Neural progenitor cell (in vitro differentiated cells): ENCODE results near the gene PUDP. TPM values are rescaled to one million over a fixed set of nuclear protein-coding genes. Genes with fewer than 3 reads are reported as not detected.

Source experiments
- DNase-seq: peaks from one replicate; pipeline ENCODE4 v3.0.0-alpha.2; 2016; ENCODE audit warnings: low spot score
- H2AFZ ChIP-seq: fragments of 200-600 bp; sonication (generic); replicated peaks from 2 replicates; pipeline ENCODE4 v1.6.1; 2016; ENCODE audit warnings: antibody characterized with exemption
- H3F3A ChIP-seq: fragments of 200-600 bp; sonication (generic); 2 replicates; pipeline ENCODE4 v1.6.1; 2016; ENCODE audit warnings: antibody characterized with exemption, low read depth
- H3K27ac ChIP-seq: fragments of 200-600 bp; sonication (generic); 2 replicates; pipeline ENCODE4 v1.5.1; 2016; ENCODE audit warnings: mild to moderate bottlenecking
- H3K27me3 ChIP-seq: fragments of 200-600 bp; sonication (generic); 2 replicates; pipeline ENCODE4 v1.6.1; 2016; ENCODE audit warnings: mild to moderate bottlenecking, moderate library complexity
- H3K36me3 ChIP-seq: fragments of 200-600 bp; sonication (generic); 2 replicates; pipeline ENCODE4 v1.5.1; 2016
- H3K4me1 ChIP-seq: fragments of 200-600 bp; sonication (generic); 2 replicates; pipeline ENCODE4 v1.6.1; 2016; ENCODE audit warnings: mixed run types
- H3K4me2 ChIP-seq: fragments of 200-600 bp; sonication (generic); 2 replicates; pipeline ENCODE4 v1.6.1; 2016
- H3K4me3 ChIP-seq: fragments of 200-600 bp; sonication (generic); 2 replicates; pipeline ENCODE4 v1.5.1; 2016
- H3K79me2 ChIP-seq: fragments of 200-600 bp; sonication (generic); 2 replicates; pipeline ENCODE4 v1.6.1; 2016; ENCODE audit warnings: low read depth
- H3K9ac ChIP-seq: fragments of 200-600 bp; sonication (generic); 2 replicates; pipeline ENCODE4 v1.6.1; 2016
- H3K9me3 ChIP-seq: fragments of 200-600 bp; sonication (generic); 2 replicates; pipeline ENCODE4 v1.5.1; 2016; ENCODE audit warnings: low read depth
- H4K20me1 ChIP-seq: fragments of 200-600 bp; sonication (generic); 2 replicates; pipeline ENCODE4 v1.6.1; 2016; ENCODE audit warnings: low read depth
- H3K27ac Mint-ChIP-seq: 3 replicates; pipeline ENCODE4 v1.8.0; 2021; ENCODE audit warnings: mixed read lengths
- H3K27me3 Mint-ChIP-seq: 2 replicates; pipeline ENCODE4 v1.8.0; 2022; ENCODE audit warnings: low read depth, mild to moderate bottlenecking, inconsistent platforms, moderate library complexity, mixed read lengths; ENCODE audit not compliant: insufficient read depth
- H3K36me3 Mint-ChIP-seq: 3 replicates; pipeline ENCODE4 v1.8.0; 2021; ENCODE audit warnings: mixed read lengths
- H3K4me1 Mint-ChIP-seq: 3 replicates; pipeline ENCODE4 v1.8.0; 2021; ENCODE audit warnings: mixed read lengths
- H3K4me3 Mint-ChIP-seq: 3 replicates; pipeline ENCODE4 v1.8.0; 2021; ENCODE audit warnings: mild to moderate bottlenecking, moderate library complexity, mixed read lengths
- H3K9me3 Mint-ChIP-seq: 3 replicates; pipeline ENCODE4 v1.8.0; 2020; ENCODE audit warnings: mixed read lengths
- CTCF ChIP-seq: fragments of 200-600 bp; sonication (generic); IDR thresholded peaks from 2 replicates; pipeline ENCODE4 v1.5.1; 2017; ENCODE audit warnings: antibody characterized with exemption, mild to moderate bottlenecking
- EZH2 ChIP-seq: fragments of 200-600 bp; sonication (generic); IDR thresholded peaks from 2 replicates; pipeline ENCODE4 v1.6.1; 2017; ENCODE audit warnings: antibody characterized with exemption, mild to moderate bottlenecking, moderate library complexity
- EZH2phosphoT487 ChIP-seq: fragments of 200-600 bp; sonication (generic); IDR thresholded peaks from 2 replicates; pipeline ENCODE4 v1.6.1; 2017; ENCODE audit warnings: antibody characterized with exemption
- total RNA-seq: library from RNA; depleted of rRNA; stranded (reverse); fragments of >200 nt; gene quantifications from 2 replicates; pipeline ENCODE4 v1.2.3, GENCODE V29; 2015; ENCODE audit warnings: low replicate concordance

The PUDP gene
- total RNA-seq, 1 donor from 2014 or later: 29.1 TPM

- no peak overlapping the region for H3K9ac ChIP-seq
- H3K4me2 ChIP-seq: no peak overlapping the region
- H3K4me3 ChIP-seq: no peak overlapping the region
- no peaks in the 10 kb centered on the region for H3K27me3 ChIP-seq
- no peak overlapping the region for H2AFZ ChIP-seq
- TF ChIP-seq EZH2: no peak
- TF ChIP-seq CTCF: no peak
- TF ChIP-seq EZH2phosphoT487: no peak
- no peak for DNase-seq
- no peaks in the 10 kb centered on the region for H3K36me3 Mint-ChIP-seq
- H3K79me2 ChIP-seq: no peaks in the 10 kb centered on the region
- no peak overlapping the region for H3K27ac ChIP-seq
- H3F3A ChIP-seq: no peaks in the 10 kb centered on the region
- H4K20me1 ChIP-seq: no peaks in the 10 kb centered on the region
- no peak overlapping the region for H3K4me3 Mint-ChIP-seq
- peaks cover 4% of the 10 kb centered on the region for H3K9me3 Mint-ChIP-seq
- peaks cover 7% of the 10 kb centered on the region for H3K4me1 ChIP-seq
- no peak overlapping the region for H3K27ac Mint-ChIP-seq
- no peaks in the 10 kb centered on the region for H3K36me3 ChIP-seq
- H3K27me3 Mint-ChIP-seq: peaks cover 2% of the 10 kb centered on the region
- H3K4me1 Mint-ChIP-seq: peaks cover 21% of the 10 kb centered on the region
- H3K9me3 ChIP-seq: no peaks in the 10 kb centered on the region
These were observed 15.3 kb upstream of the PUDP start for GRCh38 chrX:7163146-7163677.

GRCh38 chrX:7159149-7159861 is 11.4 kb upstream of the PUDP start:
- H3K36me3 Mint-ChIP-seq: no peaks in the 10 kb centered on the region
- TF ChIP-seq EZH2phosphoT487: no peak
- TF ChIP-seq EZH2: no peak
- TF ChIP-seq CTCF: no peak
- Histone ChIP-seq H2AFZ (no peak overlapping the region), H3K9ac (no peak overlapping the region), H3K79me2 (no peaks in the 10 kb centered on the region), H3K4me2 (no peak overlapping the region), H3K4me3 (no peak overlapping the region), H3K27me3 (no peaks in the 10 kb centered on the region), H3F3A (no peaks in the 10 kb centered on the region), H3K4me1 (peaks cover 8% of the 10 kb centered on the region), H4K20me1 (no peaks in the 10 kb centered on the region), H3K36me3 (no peaks in the 10 kb centered on the region), H3K27ac (no peak overlapping the region), H3K9me3 (no peaks in the 10 kb centered on the region)
- H3K9me3 Mint-ChIP-seq: no peaks in the 10 kb centered on the region
- peaks cover 39% of the 10 kb centered on the region for H3K4me1 Mint-ChIP-seq
- H3K27ac Mint-ChIP-seq: peak overlapping the region; percentile 86
- peaks cover 4% of the 10 kb centered on the region for H3K27me3 Mint-ChIP-seq
- H3K4me3 Mint-ChIP-seq: no peak overlapping the region
- DNase-seq: no peak

GRCh38 chrX:7158468-7158990 is 10.6 kb upstream of the PUDP start:
- H3K4me1 ChIP-seq: peaks cover 10% of the 10 kb centered on the region
- Mint-ChIP-seq H3K4me1 (peaks cover 47% of the 10 kb centered on the region), H3K36me3 (no peaks in the 10 kb centered on the region), H3K4me3 (peak overlapping the region; percentile 31), H3K27me3 (peaks cover 4% of the 10 kb centered on the region), H3K9me3 (no peaks in the 10 kb centered on the region), H3K27ac (peak overlapping the region; percentile 72)
- no peak overlapping the region for H3K4me3 ChIP-seq
- TF ChIP-seq CTCF: no peak
- TF ChIP-seq EZH2: no peak
- no peak for TF ChIP-seq EZH2phosphoT487
- H4K20me1 ChIP-seq: no peaks in the 10 kb centered on the region
- no peaks in the 10 kb centered on the region for H3K27me3 ChIP-seq
- H3K36me3 ChIP-seq: no peaks in the 10 kb centered on the region
- no peaks in the 10 kb centered on the region for H3F3A ChIP-seq
- H3K79me2 ChIP-seq: no peaks in the 10 kb centered on the region
- no peak overlapping the region for H3K9ac ChIP-seq
- no peak overlapping the region for H3K27ac ChIP-seq
- H2AFZ ChIP-seq: no peak overlapping the region
- no peak overlapping the region for H3K4me2 ChIP-seq
- DNase-seq: peak; percentile 8
- H3K9me3 ChIP-seq: no peaks in the 10 kb centered on the region
